Hindlimb muscle (tissue), 1 donor: ENCODE results near the gene KRT28. TPM values are rescaled to one million over a fixed set of nuclear protein-coding genes. Genes with fewer than 3 reads are reported as not detected.
"Not testable (repeated sequence)": the region's sequence is repeated elsewhere in the genome, so short reads cannot be mapped to it uniquely, and the experiment has no call there.

ENCODE experiments used
- DNase-seq: peaks from one replicate; pipeline ENCODE4 v3.0.0-alpha.2; 2013
- polyA plus RNA-seq: library from polyadenylated mRNA; unstranded; fragments of 120-200 nt; gene quantifications from one replicate; pipeline ENCODE4 v1.2.1, GENCODE V29; 2013; ENCODE audit not compliant: insufficient read length

The KRT28 gene
- polyA plus RNA-seq, 1 donor, result not detected

DNA sequence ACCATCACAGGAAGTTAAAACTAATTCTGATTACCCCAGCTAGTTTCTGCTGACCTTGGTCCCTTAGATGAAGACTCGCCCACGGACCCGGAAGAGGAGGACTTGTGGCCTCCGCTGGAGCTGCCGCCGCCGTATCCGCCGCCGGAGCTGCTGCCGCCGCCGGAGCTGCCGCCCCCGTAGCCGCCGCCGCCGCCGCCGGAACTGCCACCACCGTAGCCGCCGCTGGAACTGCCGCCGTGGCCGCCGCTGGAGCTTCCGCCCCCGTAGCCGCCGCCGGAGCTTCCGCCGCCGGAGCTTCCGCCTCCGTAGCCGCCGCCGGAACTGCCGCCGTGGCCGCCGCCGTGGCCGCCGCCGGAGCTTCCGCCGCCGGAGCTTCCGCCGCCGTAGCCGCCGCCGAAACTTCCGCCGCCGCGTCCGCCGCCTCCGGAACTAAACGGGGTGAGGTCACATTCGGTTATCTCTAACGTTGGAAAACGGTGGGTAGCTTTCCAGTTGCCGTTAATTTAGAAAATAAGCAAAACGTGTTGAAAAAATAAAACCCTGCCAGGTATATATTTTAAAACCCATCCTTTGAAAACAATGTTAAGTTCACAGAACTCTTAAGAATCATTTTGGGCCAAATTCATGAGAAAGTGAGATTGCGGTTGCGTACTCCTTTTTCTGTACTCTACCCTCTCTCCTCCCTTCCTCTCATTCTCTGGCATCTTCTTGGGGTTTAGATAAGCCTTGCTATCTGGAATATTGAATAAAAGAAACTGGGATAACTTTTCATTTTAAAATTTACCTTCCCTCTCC, 19.2 kb upstream of the KRT28 start:
- peak; percentile 81 for DNase-seq

DNA sequence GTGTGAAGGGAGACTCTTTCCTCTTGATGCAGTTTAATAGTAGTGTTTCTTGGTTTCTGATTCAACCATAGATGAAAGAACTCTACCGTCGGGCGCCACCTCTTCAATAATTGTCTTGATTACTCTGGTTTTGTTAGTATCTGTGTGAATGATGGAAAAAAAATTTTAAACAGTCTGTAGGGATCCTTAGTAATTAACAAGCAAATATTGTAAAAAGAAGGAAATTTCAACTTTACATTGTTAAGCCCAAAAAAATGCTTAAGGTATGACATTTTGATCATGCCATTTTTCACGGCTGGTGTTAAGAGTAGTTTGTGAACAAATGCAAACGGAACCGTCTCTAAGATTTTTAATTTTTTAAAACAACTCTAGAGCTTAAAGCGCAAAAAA, 18.6 kb upstream of the KRT28 start:
- DNase-seq, result no peak

DNA sequence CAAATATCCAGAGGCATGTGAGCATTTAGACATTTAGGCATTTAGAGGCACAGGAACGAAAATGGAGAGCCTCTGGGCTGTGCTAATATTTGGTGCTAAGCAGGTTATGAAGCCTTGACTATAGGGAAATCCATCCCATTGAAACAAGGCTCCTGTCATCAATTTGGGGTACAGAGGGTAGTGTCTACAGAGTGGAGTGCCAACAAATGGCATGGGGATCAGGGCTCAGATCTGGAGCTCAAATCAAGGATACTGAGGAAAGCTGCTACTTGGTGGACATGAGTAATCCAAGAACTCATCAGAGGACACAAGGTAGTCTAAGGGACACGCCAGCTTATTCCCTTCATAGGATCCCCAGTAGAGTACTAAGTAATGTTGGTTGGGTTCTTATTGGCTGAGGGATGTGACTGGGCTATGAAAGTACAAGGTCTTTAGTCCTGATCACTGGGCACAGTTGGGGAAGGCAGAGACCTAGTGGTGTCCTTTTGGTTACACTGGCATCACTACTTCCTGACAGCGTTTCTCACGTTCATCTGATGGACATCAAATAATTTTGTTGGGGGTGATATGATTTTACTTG, 17.4 kb upstream of the KRT28 start:
- no peak for DNase-seq

DNA sequence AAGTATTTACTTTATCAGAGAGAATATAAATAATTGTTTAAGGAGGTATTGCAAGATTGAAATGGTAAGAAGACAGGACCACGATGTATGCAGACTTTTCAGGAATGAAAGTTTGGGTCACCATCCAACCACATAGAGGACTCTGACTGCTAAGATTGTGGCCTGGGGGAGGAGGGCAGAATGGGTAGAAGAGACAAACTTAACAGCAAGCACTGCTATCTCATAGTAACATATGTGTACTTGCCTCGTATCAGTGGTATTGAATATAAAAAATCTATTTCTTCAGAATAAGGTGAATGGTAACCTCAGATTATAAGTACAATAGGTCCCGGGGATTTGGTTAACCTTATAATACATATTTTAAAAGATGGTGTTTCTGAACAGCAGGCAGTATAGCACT, 16.8 kb upstream of the KRT28 start:
- DNase-seq, result no peak

DNA sequence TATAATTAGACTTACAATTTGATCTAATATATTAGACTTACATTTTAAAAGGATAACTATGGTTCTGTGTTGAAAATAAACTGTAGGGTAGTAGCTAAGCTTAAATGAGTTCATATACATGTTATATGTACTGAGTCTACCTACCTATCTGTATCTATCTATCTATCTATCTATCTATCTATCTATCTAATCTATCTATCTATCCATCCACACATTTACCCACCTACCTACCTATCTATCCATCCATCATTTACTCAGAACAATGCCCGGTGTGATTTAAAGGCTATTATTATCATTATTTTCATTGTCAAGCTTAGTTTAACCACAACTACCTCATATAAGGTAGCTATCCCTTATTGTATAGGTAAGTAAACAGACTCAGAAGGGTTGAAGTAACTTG, 15.6 kb upstream of the KRT28 start:
- no peak for DNase-seq

DNA sequence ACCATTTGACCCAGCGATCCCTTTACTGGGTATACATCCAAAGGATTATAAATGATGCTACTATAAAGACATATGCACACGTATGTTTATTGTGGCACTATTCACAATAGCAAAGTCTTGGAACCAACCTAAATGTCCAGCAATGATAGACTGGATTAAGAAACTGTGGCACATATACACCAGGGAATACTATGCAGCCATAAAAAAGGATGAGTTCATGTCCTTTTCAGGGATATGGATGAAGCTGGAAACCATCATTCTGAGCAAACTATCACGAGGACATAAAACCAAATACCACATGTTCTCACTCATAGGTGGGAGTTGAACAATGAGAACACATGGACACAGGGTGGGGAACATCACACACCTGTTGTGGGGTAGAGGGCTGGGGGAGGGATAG, 14.9 kb upstream of the KRT28 start:
- not testable (repeated sequence) for DNase-seq

DNA sequence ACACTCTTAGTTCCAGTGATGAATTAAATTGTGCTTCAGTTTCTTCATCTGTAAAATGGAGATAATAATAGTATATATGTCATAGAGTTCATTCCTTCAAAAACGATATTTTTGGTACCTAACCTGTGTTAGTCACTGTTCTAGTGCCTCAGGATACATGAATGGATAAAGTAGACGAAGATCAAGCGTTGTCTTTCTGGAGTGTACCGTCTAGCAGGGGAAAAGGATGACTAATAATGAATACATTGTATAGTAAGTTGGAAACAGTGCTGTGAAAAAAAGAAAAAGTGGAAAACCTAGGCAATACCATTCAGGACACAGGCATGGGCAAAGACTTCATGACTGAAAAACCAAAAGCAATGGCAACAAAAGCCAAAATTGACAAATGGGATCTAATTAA, 14.0 kb upstream of the KRT28 start:
- no peak for DNase-seq

DNA sequence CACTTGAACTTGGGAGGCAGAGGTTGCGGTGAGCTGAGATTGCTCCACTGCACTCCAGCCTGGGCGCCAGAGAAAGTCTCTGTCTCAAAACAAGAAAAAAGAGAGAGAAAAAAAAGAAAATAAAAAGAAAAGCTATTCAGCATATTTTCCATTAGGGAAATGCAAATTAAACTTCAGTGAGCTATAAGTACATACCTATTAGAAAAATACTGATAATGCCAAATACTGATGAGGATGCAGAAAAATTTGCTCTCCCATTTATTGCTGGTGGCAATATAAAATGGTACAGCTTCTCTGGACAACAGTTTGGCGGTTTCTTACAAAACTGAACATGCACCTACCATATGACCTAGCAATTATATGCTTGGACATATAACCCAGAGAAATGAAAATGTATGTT, 12.9 kb upstream of the KRT28 start:
- no peak for DNase-seq

DNA sequence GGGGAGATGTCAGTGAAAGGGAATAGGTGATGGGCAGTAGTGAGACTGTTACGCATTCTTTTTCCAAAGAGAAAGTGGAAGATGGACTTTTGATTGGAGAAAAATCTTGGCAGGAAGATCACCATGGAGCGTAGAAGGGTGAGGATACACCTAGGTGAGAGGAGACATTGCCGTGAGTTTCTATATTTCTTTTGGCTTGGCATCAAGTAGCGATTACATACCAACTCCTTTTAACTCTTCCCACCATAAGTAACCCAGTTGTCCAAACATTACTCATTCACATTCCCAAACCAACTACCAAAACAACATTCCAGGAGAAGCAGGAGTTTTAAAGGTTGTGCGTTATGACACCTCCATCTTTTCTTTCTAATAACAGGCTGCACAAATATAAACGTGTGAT, 10.7 kb upstream of the KRT28 start:
- DNase-seq, result no peak

DNA sequence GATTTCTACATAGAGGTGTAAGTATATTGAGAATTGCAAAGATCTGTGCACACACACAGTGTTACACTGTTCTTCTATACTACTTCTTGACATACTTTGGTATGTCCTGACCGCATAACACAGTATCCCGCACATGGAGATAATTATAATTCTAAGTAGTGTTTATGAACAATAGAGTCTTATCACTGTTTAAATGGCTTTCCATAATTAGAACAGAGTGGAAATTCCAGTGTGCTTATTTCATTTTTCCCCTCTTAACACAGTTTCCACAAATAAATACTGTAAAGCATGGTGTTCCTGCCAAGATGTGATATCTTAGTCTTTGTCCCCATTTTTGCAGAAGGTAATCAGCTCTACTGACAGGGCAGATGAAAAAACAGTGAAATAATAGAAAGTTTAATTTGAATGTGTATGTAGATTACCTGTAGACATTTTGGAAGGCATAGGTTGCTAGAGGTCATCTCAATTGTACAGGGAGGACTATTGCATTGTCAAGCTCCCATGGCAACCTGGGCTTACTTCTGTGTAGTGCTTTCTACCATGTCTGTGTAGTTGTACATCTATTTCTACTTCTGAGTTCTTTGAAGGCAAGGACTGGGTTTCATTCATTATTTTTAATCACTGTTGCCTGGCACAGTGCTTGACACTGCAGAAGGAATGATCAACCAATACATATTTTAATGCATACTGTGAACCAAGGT, 10.1 kb upstream of the KRT28 start:
- DNase-seq, result no peak

DNA sequence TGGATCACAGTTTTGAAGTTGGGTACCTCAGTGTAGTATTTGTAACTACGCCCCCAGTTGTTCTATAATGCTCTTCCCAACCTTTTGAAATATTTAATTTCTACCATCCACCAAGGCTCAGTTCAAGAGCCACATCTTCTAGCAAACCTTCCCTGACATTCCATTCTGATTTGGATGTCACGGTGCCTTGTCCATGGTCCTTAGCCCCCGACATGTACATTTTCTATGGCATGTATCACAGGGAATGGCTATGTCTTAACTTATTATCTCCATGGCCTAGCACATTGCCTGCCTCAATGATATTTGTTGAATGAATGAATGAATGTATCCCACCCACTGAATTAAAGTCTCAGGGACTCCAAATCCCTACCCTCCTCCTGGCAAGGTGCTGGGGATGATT, 6.4 kb upstream of the KRT28 start:
- no peak for DNase-seq

DNA sequence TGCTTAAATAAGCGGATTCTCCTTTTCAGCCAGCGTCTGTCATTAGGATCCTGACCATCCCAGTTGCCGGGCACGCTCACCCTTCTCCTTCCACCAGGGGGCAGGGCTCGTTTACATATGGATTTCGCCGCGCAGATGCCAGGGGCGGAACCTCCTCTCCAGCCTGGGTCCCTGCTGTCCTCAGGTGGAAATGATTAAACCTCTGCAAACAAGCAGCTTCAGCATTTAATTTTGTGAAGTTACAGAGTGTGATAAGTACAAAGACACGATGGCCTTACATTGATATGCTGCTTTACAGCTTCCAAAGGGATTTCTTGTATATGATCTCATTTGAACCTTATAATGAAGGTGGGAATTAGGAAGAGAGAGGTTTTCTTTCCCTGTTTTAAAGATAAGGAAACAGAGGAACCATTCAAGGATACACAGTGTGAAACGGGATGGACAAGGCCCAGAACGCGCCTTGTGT, 3.9 kb upstream of the KRT28 start:
- DNase-seq, result peak; percentile 55

DNA sequence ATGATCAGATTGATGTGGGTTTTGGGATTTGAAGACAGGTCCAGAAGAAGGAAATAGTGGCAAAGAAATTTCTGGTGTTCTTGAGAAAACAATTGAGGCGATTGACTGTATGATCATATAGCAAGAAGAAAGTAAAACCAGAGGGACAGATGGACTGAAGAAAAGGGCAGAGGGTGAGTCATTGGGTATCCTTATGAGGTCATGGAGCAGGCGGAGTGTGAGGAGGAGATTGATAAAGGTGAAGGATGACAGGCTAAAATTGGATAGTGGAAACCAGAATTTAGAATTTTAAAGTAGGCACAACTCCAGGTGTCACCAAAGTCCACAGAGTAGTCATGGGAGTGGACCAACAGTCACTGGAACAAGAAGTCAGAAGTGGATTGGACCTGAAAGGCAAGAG, 1.4 kb upstream of the KRT28 start:
- no peak for DNase-seq

DNA sequence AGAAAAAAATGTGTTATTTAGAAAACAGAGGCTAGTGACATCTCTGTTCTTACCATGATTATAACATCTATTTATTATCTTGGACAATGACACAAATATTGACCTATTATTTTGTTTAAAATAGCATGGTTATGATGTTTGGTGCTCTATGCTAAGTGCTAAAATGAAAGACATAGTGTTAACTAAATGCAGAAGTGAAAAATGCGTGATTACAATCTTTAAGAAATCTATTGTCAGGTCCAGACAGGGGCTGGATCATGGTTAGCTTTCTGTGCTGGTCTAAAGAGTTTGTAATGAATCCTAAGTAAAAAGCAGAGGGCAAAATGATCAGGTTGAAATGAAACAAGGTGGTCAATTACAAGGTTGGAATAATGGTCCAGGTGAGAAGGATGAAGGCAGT, 622 bp upstream of the KRT28 start:
- DNase-seq, result no peak

DNA sequence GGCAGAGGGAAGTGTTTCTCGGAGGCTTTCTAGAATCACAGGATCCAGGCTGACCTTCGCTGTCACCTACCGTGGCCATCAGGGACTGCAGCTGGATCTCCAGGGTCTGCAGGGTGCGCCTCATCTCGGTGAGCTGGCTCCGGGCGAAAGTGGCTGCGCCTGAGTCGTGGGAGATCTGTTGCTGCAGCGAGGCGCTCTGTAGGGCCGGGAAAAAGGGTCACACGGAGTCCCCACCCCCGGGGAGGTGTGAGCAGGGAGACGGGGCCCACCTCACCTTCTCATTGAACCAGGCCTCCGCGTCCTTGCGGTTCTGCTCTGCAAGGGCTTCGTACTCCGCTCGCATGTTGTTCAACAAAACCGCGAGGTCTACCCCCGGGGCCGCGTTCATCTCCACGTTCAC, 2.9 kb downstream of the KRT28 start:
- no peak for DNase-seq

DNA sequence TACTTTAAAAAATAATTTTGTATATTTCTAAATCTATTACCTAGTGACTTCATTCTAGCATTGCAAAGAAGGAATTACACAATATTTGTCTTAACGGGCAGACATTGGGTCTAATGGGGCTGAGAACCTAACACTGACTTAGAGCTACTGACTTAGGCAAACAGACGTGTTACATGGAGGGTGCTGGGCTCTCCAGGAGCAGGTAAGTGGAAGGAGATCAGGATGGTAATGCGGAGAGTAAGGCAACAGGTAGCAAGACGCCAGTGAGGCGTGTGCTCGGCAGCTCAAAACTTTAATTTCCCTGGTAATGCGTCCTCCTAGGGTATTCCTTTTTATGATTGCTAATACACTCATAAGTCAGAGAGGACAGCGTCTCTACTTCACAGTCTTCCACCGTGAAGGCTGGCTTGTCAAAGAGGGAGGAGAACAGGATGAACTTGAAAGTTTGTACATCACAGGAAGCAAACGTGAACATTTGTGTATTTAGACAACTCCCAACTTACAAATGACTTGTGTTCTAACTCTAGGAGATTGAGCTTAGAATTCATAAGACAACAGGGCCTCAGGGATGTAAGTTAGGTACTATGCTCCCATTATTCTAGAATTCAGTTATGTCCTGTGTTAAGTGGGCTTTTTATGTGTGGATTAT, 4.6 kb downstream of the KRT28 start:
- DNase-seq, result no peak

DNA sequence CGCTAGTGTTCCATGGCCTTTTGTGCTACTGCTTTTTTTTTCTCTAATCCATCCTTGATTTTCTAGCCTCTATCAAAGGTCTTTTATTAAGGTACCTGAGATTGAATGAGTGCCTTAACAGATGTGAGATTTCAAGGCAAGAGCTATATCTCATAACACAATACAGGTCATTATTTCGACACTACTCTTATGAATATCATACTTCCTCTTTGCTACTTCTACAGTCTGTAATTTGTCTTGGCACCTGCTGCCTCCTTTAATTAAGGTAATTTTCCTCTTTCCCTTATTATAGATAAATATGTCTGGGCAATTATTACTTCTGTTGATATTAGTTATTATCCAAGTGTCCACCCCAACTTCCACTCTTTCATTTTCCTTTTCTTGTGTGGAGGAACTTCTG, 5.3 kb downstream of the KRT28 start:
- DNase-seq, result no peak

DNA sequence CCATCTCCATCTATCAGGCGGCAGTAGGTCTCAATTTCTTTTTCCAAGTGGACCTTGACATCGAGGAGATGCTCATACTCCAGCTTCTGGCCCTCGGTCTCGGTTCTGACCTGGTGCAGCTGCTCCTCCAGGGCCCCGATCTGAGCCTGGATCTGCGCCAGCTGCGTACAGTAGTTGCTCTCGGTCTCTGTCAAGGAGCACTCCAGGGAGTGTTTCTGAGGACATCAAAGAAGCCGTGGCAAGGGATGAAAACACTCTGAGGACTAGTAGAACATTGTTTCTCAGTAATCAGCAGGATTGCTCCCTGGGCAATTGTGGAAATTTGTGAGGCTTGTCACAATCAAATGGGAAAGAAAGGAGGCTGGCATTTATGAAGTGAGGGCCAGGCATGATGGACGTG, 5.9 kb downstream of the KRT28 start:
- DNase-seq, result no peak

DNA sequence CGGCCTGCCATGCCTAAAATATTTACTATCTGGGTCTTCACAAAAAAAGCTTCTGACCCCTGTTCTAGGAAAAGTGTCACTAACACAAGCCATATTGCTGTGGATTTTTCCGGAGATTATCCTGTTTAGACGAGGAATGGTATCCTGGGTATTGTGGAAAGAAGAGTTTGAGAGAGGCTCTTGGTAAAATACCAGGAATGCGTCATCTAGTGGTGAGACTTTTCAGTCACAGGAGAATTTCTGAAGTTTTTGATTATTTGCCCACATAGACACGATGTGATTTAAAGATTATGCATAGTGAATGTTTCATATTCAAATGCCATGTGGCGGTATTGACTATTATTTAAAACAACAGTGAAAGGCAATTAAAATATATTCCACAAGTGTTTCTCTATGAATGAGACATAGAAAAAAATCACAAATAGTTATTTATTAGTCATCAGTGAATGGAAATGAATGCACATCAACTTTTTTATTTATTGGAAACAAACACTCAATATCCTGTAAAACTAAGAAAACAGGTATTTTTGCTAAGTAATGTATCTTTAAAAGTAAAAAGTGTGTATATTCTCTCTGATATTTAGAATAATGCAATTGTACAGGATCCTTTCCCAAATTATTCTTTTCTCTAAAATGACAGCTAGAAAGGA, 7.8 kb downstream of the KRT28 start:
- DNase-seq, result peak; percentile 61

DNA sequence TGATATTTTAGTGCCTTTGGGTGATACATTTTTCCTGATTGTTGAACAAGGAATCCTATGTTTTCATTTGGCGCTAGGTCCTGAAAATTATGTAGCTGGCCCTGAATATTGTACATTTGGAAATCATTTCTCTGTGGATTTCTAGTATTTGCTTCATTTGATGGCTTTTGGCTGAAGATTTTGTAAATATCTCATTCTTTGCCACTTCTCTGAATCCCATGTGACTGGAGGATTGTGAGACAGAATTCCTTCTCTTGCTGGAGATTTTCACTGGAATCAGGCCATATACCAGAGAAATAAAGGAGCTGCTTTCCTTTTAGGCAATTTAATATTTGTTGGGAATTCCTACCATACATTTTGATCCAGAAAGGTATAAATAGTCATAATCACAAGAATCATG, 8.6 kb downstream of the KRT28 start:
- peak; percentile 34 for DNase-seq

DNA sequence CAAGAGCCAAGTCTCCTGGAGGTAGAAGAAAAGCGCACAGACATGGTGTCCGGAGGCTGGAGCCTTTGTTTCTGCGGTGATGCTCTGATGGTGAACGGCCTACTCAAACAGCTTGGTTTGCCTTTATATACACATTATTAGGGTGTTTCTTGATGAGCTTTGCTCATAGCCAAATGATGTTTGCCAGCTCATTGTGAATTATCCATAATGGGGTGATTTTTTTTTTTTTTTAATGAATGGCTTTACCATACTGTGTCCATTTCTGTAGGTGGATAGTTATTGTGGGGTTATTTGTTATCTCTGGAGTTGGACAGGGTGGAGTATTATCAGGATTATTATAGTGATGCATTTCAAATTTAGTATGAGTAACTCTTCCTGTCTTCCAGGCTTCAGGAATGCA, 17.3 kb downstream of the KRT28 start, which contains the start of gene KRT27:
KRT27 (minus strand) TSS at position 101 of the 400 bp plus-strand sequence; CDS start at position 44, 57 bp downstream.
- DNase-seq, result no peak

DNA sequence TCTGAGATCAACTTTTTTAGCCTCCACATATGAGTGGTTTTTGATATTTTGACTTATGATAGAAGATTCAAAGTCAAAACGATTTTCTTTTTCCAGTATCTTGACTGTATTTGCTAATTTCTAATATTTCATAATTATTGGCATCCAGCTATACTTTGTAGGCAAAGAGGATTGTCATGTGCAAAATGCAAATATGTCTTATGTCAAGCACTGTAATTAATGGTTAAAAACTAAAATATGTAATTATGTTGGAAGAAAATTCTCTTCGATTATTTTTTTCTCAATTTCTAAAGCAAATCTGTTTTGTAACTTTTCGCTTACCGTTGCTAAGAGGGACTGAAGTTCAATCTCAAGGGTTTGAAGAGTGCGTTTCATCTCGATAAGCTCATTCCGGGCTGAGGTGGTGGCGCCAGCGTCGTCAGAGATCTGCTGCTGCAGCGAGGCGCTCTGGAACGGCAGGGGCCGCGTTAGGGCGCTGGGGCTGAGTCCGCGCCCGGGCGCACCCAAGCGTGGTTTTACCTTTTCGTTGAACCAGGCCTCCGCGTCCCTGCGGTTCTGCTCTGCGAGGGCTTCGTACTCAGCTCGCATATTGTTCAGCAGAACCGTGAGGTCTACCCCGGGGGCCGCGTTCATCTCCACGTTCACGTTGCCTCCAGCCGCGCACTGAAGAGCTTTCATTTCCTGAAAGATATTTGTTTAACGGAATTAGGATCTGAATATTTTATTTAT, 20.4 kb downstream of the KRT28 start:
- DNase-seq, result no peak
